Transverse colon (tissue), 4 donors: ENCODE measurements around the gene MEGF11.

ENCODE experiments used
- EP300 ChIP-seq: sonication (generic); formaldehyde crosslinking; IDR thresholded peaks from one replicate; pipeline ENCODE4 v1.6.1; 2017; ENCODE audit warnings: antibody characterized with exemption, low read depth
- POLR2AphosphoS5 ChIP-seq, 3 donors: sonication (generic); formaldehyde crosslinking; IDR thresholded peaks; one replicate each; pipeline ENCODE4 v1.6.1; 2016; ENCODE audit warnings: antibody characterized with exemption in 3 of 3
- TF ChIP-seq, protein P1 (sequence below), 5 experiments: fragments of 200-600 bp in 3 of 5; fragments of 450-650 bp in 2 of 5; sonication (generic) in 3 of 5; IDR thresholded peaks; 1 replicate in 2 of 5; 2 replicates in 3 of 5; pipeline ENCODE4 v1.5.1; 2016 to 2017; ENCODE audit warnings: antibody characterized with exemption in 5 of 5, inconsistent platforms in 3 of 5, mild to moderate bottlenecking in 2 of 5, moderate library complexity in 1 of 5

DNA sequence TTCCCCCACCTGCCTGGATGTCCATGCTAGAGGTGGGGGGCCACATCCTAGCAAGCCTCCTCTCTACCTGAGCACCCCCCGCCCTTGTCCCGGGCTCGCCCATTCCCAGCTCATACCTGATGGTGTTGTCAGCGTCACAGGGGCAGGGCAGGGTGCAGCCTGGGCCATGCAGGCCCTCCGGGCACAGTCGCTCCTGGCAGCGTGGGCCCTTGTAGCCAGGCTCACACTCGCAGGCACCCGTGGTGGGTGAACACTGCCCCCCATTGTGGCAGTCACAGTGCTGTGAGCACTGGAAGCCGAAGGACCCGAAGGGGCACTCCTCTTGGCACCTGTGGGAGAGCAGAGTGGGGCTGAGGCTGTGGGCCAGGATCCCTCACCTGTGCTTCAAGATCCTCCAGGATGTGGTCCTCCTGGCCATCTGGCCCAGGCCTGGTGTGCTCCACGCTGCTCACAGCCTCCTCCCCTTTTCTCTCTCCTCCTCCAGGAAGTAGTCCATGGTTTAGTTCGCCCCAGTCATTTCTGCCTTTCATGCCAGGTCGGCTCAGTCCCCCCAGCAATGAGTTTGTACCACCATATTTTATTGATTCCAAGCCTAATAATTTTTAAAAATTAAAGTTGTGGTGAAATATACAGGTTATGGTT lies 288.6 kb downstream of the MEGF11 start:
- TF ChIP-seq, protein P1, sequence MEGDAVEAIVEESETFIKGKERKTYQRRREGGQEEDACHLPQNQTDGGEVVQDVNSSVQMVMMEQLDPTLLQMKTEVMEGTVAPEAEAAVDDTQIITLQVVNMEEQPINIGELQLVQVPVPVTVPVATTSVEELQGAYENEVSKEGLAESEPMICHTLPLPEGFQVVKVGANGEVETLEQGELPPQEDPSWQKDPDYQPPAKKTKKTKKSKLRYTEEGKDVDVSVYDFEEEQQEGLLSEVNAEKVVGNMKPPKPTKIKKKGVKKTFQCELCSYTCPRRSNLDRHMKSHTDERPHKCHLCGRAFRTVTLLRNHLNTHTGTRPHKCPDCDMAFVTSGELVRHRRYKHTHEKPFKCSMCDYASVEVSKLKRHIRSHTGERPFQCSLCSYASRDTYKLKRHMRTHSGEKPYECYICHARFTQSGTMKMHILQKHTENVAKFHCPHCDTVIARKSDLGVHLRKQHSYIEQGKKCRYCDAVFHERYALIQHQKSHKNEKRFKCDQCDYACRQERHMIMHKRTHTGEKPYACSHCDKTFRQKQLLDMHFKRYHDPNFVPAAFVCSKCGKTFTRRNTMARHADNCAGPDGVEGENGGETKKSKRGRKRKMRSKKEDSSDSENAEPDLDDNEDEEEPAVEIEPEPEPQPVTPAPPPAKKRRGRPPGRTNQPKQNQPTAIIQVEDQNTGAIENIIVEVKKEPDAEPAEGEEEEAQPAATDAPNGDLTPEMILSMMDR (IDR thresholded peaks at IDR 0.05) = no peak
- no peak for TF ChIP-seq EP300
- TF ChIP-seq POLR2AphosphoS5 (IDR thresholded peaks at IDR 0.05) = no peak
